GM20431 (cell line): Measurements from ENCODE around the gene DXO.
"Not testable (repeated sequence)": the region's sequence is repeated elsewhere in the genome, so short reads cannot be mapped to it uniquely, and the experiment has no call there.

Experiments
- in situ Hi-C: fragments of 300-500 bp; cut with MseI, MboI; formaldehyde crosslinking; loops from one replicate; pipeline ENCODE4 v1.15.0; 2020; ENCODE audit warnings: low sequenced_read_pairs; ENCODE audit not compliant: unreplicated experiment

Gene DXO

DNA sequence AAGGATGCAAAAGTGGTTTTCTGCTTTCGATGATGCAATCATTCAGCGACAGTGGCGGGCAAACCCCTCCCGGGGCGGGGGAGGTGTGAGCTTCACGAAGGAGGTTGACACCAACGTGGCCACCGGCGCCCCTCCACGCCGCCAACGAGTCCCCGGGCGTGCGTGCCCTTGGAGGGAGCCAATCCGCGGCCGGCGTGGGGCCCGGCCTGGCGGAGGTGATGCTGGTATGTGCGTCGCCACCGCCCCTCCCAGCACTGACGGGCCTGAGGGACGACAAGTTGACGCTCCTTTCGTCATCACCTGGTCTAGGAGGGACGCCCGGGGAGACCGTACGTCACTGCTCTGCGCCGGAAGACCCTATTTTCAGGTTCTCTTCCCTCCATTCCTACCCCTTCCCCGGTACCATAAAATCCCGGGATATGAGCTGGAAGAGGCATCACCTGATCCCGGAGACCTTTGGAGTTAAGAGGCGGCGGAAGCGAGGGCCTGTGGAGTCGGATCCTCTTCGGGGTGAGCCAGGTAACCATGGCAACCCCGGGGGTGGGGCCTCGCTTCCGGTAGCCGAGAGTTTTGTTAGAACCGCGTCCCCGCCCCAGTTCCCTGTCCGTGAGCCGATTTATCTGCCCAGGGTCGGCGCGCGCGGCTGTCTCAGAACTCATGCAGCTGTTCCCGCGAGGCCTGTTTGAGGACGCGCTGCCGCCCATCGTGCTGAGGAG lies at the start of gene DXO:
DXO (minus strand) TSS at position 146 of the 716 bp plus-strand sequence. CDS start 463 bp downstream, outside the sequence.
- in situ Hi-C loops: no loop called here

DNA sequence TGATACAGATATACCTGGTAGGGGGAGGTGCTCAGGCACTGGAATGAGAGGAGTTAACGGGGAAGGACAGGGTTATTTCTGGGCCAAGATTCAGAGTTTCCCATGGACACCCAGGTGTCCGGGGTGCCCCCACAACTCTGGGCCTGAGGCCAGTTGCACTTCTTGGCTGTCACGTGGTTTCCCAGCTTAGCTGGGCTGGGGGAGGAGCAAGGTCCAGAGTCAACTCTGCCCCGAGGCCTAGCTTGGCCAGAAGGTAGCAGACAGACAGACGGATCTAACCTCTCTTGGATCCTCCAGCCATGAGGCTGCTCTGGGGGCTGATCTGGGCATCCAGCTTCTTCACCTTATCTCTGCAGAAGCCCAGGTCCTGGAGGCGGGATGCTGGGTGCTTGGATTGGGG lies 42.6 kb upstream of the DXO start, which contains the start of gene C4B:
C4B (plus strand) TSS at position 249 of the 400 bp plus-strand sequence; CDS start at position 300, 51 bp downstream.
- in situ Hi-C loops: not testable (repeated sequence)

DNA sequence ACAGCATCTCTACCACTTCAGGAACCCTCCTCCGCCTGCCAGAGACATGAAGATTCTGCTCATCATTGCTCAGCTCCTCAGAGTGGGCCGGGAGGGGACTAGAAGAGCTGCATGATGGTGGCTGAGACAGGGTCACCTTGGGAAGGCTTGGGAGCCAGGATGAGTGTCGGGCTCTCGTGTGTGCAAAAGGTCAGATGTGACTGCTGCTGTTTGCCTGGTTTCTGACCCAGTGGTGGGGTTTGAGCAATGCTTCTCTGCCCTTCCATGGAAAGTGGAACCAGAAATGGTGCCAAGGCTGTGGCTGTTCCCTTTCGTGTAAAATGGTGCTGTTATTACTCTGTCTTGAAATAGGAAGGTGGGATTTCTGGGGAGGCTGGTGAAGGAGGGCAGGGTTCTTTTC lies 41.8 kb upstream of the DXO start:
- in situ Hi-C loops: not testable (repeated sequence)

DNA sequence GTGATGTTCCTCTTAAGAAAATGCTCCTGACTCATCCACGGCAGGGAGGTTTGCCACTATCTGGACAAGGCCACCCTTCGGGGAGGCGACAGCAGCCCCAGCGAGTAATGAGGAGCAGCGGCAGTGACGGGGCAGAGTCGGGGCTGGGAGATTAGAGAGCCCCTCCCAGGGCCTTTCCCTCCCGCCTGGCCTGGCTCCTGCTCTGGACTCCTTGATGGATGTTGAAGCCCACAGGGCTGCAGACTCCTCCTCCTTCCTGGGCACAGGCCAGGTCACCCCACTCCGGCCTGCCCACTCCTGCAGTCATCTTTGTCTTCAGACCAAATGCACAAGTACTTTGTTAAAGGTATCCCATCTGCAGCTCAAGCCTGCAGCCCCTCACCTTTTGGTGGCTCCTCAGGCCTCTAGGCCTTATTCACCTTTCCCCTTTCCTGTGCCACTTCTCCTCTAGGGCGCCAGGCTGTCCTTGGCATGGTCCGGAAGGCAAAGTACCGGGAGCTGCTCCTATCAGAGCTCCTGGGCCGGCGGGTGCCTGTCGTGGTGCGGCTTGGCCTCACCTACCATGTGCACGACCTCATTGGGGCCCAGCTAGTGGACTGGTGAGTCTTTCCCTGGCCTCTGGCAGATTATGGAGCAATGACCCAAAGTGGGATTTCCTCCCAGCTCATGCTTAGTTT lies 41.1 kb upstream of the DXO start:
- in situ Hi-C loops: not testable (repeated sequence)

DNA sequence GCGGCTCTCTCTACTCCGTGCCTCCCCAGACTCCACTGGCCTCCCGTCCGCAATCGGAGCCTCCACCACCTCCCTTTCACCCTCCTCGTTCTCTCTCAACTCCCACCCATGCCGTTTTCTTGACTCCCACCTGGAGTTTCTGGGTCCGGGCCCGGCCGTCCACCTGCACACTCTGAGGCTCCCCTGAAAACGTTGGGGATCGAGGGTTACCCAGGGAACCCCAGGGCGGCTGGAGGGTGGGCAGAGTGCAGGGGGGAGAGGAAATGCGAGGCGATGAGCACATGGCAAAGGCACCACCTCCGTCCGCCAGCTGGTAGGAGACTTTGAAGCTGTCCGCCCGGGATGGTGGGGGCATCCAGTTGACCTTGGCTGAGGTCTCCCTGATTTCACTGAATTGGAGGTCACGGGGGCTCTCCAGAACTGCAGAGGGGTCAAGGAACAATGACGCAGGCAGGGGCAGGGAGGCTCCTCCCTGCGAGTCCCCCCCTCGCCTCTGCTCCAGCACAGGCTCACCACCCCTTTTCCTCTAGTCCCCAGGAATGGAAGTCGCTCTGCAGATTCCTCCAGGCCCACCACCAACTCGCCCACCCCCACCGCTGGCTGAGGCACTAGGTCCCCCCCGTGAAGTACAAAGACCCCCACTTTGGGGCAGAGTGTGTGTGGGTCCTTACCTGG lies 39.1 kb upstream of the DXO start:
- in situ Hi-C loops: not testable (repeated sequence)

DNA sequence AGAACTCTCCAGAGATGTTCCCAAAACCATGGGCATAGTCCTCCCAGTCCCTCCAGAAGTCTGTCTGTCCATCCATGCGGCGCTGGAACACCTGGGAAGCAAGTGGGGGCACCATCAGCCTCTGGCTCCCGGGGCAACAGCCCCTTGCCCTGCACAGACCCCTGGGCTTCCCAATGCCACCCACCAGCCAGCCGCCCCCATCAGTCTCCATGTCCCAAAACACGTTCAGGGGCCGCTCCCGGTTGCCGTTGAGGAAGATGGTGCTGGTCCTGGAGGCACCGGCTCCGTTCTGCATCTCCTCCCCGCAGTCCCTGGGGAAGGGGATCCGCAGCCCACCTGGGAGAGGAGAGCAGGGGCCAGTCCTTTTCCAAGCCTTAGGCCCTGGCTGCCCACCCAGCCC lies 37.6 kb upstream of the DXO start:
- in situ Hi-C loops: not testable (repeated sequence)

DNA sequence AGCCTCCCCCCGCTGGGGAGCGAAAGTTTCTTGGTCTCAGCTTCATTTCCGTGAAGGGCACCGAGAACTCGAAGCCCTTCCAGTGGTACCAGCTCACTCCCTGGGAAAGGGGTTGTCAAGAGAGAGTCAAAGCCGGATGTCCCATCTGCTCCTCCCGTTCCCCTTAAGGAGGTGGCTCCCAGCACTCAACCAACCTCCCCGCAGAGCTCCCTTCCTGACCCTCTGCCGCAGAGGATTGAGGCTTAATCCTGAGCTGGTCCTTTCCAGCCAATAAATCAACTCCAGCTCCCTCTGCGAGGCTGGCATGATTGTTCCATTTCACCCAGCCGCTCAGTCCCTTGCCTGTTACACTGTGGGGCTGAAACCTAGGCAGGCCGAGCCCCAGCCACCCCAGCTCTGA lies 36.7 kb upstream of the DXO start:
- in situ Hi-C loops: not testable (repeated sequence)

DNA sequence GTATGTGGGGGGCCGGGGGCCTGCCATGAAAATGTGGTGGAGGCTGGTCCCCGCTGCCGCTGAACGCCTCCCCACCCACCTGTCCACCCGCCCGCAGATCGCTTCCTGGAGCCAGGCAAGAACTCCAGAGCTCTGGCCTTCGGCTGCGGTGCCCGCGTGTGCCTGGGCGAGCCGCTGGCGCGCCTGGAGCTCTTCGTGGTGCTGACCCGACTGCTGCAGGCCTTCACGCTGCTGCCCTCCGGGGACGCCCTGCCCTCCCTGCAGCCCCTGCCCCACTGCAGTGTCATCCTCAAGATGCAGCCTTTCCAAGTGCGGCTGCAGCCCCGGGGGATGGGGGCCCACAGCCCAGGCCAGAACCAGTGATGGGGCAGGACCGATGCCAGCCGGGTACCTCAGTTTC lies 36.1 kb upstream of the DXO start:
- in situ Hi-C loops: not testable (repeated sequence)

DNA sequence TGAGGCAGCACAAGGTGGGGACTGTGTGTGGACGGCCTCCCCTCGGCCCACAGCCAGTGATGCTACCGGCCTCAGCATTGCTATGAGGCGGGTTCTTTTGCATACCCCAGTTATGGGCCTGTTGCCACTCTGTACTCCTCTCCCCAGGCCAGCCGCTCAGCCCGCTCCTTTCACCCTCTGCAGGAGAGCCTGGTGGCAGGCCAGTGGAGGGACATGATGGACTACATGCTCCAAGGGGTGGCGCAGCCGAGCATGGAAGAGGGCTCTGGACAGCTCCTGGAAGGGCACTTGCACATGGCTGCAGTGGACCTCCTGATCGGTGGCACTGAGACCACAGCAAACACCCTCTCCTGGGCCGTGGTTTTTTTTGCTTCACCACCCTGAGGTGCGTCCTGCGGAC lies 35.1 kb upstream of the DXO start:
- in situ Hi-C loops: not testable (repeated sequence)

DNA sequence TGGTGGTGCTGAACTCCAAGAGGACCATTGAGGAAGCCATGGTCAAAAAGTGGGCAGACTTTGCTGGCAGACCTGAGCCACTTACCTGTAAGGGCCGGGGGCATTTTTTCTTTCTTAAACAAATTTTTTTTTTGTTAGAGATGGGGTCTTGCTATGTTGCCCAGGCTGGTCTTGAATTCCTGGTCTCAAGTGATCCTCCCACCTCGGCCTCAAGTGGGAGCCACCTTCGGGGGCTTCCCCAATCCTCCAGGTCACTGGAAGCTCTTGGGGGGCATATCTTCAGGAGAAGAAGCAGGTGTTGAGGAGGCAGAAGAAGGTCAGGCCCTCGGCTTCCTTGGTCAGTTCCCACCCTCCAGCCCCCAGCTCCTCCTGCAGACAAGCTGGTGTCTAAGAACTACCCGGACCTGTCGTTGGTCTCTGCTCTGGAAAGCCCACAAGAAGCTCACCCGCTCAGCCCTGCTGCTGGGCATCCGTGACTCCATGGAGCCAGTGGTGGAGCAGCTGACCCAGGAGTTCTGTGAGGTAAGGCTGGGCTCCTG lies 34.1 kb upstream of the DXO start:
- in situ Hi-C loops: not testable (repeated sequence)

DNA sequence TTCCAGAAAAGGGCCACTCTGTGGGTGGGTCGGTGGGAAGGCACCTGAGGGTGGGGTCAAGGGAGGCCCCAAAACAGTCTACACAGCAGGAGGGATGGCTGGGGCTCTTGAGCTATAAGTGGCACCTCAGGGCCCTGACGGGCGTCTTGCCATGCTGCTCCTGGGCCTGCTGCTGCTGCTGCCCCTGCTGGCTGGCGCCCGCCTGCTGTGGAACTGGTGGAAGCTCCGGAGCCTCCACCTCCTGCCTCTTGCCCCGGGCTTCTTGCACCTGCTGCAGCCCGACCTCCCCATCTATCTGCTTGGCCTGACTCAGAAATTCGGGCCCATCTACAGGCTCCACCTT lies 33.6 kb upstream of the DXO start:
- in situ Hi-C loops: not testable (repeated sequence)

DNA sequence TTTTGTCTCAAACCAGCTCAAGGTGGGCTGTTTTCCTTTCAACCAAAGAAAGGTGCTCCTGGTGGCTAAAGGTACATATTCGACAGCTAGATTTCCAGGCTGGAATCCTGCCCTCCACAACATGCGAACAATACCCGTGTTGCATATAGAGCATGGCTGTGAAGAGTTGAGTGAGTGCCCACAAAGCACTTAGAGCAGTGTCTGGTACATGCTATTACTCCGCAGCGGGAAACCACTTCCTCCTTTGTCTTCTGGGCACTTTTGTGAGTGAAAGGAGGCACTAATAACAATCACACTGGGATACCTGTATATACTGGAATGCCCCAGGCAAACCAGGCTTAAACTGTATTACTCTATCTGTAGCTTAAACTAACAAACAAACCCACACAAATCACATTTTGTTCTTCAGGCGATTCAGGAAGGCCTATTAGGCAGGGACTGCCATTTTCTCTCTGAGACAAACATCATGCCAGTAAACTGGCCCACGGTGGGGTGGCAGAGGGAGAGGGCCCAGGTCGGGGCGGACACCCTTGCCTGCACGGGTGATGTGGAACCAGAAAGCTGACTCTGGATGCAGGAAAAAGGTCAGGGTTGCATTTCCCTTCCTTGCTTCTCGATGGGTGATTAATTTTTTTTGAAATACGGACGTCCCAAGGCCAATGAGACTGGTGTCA lies 33.1 kb upstream of the DXO start:
- in situ Hi-C loops: not testable (repeated sequence)

DNA sequence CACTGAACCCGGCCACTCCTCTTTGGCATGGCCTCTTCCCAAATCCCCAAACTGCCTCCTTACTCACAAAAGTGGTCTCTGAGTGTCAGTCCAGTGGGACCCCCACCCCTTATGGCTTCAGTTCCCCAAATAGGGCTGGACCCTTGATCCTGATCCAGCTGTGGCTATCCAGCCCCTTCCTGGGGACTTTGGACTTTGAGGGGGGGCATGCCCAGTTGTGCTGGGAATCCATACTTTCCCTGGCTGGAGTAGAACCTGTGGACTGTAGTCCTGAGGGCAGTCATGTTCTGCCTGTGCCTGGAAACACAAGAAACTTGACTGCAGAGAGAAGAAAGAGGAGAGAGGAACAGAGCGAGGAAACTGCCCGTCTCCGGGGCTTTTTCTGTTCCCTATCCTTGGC lies 32.5 kb upstream of the DXO start:
- in situ Hi-C loops: not testable (repeated sequence)

DNA sequence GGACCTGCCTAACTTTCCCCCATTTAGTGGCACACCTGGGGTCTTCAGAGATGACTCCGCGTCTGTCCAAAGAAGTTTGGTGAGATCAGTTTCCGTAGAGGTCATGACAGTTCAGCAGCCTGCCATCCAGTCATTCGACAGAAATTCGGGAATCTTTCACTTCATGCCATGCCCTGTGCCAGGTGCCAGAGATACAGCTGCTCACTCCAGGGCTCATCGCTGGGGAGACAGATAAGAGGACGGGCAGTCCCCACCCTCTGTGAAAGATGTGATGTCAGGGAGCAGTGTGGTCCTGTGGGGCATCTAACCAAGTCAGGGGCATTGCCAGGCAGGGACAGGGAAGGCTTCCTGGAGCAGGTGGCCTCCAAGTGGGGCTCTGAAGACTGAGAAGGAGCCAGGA lies 31.4 kb upstream of the DXO start:
- in situ Hi-C loops: not testable (repeated sequence)

DNA sequence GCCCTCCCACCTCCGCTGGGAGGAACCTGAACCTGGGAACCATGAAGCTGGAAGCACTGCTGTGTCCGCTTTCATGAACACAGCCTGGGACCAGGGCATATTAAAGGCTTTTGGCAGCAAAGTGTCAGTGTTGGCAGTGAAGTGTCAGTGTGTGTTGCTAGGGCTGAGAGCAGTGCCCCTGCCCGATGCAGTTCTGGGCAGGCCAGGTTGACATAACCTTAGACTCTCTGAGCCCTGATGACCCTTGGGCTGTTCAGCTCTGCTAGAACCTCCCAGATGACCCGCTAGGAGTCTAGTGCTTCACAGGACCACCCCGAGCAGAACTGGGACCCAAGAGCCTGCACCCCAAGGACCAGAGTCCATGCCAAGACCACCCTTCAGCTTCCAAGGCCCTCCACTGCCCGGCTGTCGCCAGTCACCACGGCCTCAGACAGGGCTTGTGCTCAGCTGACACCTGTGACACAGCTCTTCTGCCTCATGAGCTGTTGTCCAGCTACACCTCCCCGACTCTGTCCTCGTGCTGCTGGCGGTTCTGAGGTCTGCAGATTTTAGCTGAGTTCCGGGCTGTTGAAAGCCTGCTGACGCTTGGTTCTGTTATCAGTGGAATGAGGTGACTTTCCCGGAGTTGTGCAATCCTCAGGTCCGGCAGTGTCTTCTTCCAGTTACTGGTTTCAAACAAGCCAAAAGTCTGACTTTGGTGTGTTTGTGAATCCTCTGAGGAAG lies 30.8 kb upstream of the DXO start:
- in situ Hi-C loops: not testable (repeated sequence)

DNA sequence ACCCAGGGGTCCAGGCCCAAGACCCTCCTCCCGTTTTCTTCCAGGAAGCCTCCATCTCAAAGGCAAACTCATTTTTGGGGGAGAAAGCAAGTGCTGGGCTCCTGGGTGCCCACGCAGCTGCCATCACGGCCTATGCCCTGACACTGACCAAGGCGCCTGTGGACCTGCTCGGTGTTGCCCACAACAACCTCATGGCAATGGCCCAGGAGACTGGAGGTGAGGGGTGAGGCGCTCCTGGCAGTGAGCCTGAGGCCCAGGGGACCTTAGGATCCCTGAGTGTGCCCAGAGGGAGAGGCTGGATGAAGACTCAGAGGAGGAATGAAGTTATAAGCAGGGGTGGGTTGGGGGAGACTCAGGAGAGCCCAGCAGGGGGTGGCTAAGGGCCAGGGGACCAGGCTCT lies 24.4 kb upstream of the DXO start:
- in situ Hi-C loops: not testable (repeated sequence)

DNA sequence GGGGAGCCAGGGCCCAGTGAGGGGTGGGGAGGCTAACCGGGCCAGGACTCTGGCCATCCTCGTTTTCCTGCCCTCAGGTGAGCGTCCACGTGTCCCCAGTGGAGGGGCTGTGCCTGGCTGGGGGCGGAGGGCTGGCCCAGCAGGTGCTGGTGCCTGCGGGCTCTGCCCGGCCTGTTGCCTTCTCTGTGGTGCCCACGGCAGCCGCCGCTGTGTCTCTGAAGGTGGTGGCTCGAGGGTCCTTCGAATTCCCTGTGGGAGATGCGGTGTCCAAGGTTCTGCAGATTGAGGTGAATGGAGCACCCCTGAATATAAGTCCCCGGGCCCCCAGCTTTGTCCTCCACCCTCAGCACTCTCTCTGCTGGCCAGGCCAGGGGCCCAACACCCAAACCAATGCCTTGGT lies 22.5 kb upstream of the DXO start:
- in situ Hi-C loops: not testable (repeated sequence)

DNA sequence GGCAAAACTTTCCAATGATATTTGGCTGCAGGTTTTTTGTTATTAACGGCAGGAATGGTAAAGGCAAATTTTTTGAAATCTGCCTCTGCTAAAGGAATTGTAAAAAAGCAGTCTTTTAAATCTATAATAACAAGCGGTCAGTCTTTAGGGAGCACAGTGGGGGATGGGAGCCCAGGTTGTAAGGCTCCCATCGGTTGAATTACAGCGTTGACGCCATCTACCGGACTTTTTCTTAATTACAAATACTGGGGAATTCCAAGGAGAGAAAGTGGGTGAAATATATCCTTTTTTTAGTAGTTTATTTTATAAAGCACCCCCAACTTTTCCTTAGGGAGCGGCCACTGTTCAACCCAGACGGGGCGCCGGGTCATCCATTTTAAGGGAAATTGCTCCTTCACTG lies 17.4 kb upstream of the DXO start:
- in situ Hi-C loops: not testable (repeated sequence)

DNA sequence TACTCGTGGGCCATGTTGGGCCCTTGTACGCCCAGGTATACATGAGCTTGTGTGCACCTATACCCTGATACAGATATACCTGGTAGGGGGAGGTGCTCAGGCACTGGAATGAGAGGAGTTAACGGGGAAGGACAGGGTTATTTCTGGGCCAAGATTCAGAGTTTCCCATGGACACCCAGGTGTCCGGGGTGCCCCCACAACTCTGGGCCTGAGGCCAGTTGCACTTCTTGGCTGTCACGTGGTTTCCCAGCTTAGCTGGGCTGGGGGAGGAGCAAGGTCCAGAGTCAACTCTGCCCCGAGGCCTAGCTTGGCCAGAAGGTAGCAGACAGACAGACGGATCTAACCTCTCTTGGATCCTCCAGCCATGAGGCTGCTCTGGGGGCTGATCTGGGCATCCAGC lies 9.8 kb upstream of the DXO start, which contains the start of gene C4A:
C4A (plus strand) TSS at position 314 of the 400 bp plus-strand sequence; CDS start at position 365, 51 bp downstream.
- in situ Hi-C loops: not testable (repeated sequence)

DNA sequence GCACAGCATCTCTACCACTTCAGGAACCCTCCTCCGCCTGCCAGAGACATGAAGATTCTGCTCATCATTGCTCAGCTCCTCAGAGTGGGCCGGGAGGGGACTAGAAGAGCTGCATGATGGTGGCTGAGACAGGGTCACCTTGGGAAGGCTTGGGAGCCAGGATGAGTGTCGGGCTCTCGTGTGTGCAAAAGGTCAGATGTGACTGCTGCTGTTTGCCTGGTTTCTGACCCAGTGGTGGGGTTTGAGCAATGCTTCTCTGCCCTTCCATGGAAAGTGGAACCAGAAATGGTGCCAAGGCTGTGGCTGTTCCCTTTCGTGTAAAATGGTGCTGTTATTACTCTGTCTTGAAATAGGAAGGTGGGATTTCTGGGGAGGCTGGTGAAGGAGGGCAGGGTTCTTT lies 9.1 kb upstream of the DXO start:
- in situ Hi-C loops: not testable (repeated sequence)
